Activated CD8-positive, alpha-beta memory T cell treated with anti-CD3 and anti-CD28 coated beads for 48 hours (primary cell): ENCODE results near the gene PRR19.

Experiments used
- DNase-seq, 3 experiments: peaks; one replicate each; pipeline ENCODE4 v3.0.0-alpha.2; 2020; ENCODE audit warnings: low read depth in 2 of 3, low spot score in 2 of 3

The PRR19 gene

GRCh38 chr19:42293948-42294347 lies 8.0 kb upstream of the PRR19 start:
- no peak for DNase-seq

DNA sequence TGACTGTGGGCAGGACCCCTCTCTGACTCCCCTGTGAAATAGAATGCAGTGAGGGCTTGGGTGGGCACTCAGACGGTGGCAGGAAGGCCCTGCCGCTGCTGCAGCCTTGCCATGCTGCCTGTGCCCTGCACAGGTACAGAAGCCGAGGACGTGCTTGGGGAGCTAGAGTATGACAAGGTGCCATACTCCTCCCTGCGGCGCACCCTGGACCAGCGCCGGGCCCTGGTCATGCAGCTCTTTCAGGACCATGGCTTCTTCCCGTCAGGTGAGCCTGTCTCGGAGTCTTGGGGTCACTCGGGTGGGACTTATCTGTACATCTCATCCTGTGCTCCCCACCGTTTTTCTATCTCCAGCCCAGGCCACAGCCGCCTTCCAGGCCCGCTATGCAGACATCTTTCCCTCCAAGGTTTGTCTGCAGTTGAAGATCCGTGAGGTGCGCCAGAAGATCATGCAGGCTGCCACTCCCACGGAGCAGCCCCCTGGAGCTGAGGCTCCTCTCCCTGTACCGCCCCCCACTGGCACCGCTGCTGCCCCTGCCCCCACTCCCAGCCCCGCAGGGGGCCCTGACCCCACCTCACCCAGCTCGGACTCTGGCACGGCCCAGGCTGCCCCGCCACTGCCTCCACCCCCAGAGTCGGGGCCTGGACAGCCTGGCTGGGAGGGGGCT lies 7.3 kb upstream of the PRR19 start:
- no peak for DNase-seq

- DNase-seq = no peak
Measured at GRCh38 chr19:42295342-42295741, 6.6 kb upstream of the PRR19 start.

DNA sequence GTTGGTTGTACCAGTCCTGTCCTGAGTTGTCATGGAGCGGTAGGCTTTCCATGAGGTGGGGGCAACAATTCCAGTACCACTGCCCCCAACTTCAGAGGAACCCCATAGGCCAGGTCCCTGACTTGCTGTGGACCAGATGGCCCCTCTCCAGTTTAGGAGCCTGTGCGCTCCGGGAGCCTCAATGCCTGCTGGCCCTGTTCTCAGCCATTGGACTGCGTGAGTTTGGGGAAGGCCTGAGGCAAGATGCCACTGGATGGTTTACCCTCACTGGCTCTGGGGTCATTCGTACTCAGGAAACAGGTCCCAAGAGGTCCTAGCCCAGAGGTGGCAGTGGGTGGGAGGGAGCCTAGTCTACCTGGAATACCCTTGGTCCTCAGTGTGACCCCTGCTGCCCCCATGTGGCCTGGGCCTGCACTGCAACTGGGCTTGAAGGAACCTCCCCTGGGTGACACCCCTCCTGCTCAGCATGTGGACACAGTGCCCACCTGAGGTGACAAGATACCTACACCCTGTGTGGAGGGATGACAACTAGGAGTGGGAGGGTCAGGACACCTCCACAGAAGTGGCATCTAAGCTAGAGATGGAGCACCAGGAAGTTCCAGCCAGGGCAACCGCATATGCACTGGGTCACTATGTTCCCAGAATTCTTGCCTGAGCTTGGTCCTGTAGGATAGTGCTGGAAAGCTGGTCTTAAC lies 6.0 kb upstream of the PRR19 start:
- DNase-seq = peak; percentile 64 to 95 (median 94)

- DNase-seq = no peak
Measured at GRCh38 chr19:42297039-42297438, 4.9 kb upstream of the PRR19 start.

- DNase-seq = no peak
Measured at GRCh38 chr19:42303101-42303464, 1.2 kb downstream of the PRR19 start.

- no peak for DNase-seq
Measured at GRCh38 chr19:42303876-42304275, 1.9 kb downstream of the PRR19 start.

DNA sequence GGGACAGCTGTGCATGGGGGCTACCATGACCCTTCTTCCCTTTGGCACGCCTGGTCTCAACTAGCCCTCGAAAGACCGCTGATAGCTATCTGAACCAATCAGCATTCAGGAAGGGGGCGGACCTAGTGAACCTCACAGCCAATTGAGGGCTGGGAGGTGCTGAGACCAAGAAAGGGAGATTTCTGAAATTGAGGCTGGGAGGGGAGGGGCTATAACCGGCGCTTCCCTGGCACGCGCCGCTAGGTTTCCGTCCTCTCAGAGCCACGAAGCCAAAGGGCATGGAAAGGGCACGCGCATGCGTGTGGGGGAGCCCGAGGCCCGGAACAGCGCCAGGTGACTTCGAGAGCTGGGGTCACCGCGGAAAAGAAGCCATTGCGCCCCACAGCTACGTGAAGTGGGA lies 4.7 kb downstream of the PRR19 start:
- DNase-seq = no peak

DNA sequence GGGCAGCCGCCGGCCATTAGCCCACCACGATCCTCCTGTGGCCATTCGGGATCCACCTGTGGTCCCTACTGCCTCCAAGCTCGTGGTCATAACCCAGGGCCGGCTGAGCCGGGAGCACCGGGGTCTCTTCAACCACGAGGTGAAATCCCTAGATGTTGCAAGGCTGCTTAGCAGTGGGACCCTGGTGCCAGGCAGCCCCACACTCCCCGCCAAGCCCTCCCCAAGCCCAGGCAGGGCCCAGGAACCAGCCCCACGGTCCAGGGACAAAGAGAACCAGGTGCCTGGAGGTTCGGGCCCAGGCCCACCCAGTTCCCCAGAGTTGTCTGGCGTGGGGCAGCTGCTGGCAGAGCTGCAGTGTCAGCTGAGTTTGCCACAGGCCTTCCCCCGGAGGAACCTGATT lies 7.8 kb downstream of the PRR19 start:
- DNase-seq = no peak

DNA sequence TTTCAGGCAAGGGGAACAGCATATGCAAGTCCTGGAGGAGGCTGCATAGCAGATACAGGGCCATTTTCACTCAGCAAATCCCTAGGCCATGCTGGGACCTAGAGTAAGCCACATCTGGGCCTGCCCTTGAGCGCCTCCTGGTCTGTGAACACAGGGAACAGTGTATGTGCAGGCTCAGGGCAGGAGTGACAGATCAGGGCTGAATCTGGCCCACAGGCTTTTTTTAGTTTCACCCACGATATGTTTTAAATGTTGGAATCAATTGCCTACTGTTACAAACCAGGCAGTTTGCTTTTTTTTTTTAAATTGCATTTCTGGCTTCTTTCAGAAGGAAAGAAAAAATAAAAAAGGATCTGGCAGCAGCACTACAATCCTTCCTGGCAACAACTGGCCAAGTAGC lies 9.7 kb downstream of the PRR19 start:
- DNase-seq = no peak

DNA sequence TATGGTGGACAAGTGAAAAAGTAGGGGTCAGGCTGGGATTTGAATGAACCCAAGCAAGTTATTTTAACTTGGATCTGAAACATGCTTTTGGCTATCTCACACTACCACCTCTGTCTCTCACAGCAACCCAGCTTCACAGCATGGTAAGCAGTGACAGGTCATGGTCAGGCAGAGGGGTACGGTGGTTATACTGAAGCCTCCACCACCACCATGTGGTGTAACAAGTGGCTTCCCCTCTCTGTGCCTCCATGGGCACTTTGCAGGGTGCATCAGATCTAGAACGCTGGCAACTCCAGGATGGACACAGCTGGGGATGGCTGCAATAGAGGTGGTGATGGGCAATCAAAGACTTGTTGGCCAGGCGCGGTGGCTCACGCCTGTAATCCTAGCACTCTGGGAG lies 10.4 kb downstream of the PRR19 start:
- no peak for DNase-seq

DNA sequence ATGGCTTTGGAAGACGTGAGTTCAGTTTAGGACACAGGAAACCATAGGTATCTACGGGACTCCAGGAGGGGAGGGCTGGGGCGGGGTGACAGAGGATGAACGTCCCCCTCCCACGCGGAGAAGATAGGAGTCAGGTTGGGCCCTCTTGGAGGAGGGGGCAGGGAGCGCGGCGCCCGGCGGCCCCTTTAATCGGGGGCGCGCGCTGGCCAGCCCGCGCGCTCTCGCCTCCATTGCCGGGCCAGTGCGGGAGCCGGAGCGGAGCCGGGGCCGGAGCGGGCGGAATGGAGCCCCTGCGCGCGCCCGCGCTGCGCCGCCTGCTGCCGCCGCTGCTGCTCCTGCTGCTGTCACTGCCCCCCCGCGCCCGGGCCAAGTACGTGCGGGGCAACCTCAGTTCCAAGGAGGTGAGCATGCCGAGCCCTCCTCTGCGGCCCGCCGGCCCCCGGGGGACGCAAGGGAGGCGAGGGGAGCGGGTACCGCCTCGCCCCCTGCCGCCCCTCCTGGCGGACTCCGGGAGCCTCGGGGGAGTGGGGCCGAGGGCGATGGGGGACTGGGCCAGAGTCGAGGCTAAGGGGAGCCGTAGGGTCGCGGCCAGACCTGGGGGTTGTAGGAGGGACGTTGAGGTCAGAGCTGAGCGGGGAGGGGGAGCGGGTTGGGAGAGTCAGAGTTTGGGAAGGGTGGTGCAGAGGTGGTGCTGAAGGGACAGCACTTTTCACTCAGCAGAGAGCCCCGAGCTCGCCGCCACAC lies 11.3 kb downstream of the PRR19 start, which contains the start of gene TMEM145:
Gene TMEM145 (plus strand): TSS at position 214 of the 744 bp plus-strand sequence. CDS start 68 bp downstream, at position 282.
- DNase-seq = peak in 1 of 3 experiments; percentile 27

- DNase-seq = no peak
Measured at GRCh38 chr19:42313840-42314755, 12.2 kb downstream of the PRR19 start.

DNA sequence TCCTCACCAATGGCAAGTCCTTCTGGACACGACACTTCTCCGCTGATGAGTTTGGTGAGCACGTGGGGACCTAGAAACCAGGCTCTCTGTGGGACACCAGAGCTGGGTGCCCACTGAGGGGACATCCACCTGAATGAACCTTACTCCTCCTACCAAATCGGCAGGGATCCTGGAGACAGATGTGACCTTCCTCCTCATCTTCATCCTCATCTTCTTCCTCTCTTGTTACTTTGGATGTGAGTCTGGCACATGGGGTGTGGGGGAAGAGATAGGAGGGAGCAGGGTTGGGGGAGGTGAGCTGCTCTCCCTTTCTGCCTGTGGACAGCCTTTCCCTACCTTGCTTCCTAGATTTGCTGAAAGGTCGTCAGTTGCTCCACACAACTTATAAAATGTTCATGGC lies 13.1 kb downstream of the PRR19 start:
- DNase-seq = no peak

GRCh38 chr19:42316223-42317211 lies 14.6 kb downstream of the PRR19 start:
- DNase-seq = no peak

GRCh38 chr19:42317535-42317934 lies 15.6 kb downstream of the PRR19 start:
- no peak for DNase-seq

DNA sequence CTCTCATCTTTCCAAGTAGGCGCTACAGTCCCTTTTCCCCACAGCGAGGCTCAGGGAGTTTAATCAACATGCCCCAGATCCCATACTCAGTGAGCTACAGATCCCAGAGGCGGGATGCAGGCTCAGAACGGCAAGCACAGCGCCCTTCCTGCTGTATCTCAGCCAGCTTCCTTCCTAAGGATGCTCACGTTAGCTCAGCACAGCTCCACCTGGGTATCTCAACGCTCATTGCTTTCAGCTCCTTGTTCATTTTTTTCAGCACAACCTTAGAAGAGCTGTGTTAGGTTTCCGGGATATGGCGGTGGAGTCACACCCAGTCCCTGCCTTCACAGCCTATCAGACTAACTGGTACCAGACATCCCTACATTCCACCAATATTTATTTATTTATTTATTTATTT lies 20.4 kb downstream of the PRR19 start:
- DNase-seq = no peak

GRCh38 chr19:42323473-42323851 lies 21.5 kb downstream of the PRR19 start:
- DNase-seq = no peak

- no peak for DNase-seq
Measured at GRCh38 chr19:42323852-42324654, 22.1 kb downstream of the PRR19 start.
